ENCODE results near the gene FAM180A.
"Not testable (repeated sequence)": the region's sequence is repeated elsewhere in the genome, so short reads cannot be mapped to it uniquely, and the experiment has no call there.

The FAM180A gene

DNA sequence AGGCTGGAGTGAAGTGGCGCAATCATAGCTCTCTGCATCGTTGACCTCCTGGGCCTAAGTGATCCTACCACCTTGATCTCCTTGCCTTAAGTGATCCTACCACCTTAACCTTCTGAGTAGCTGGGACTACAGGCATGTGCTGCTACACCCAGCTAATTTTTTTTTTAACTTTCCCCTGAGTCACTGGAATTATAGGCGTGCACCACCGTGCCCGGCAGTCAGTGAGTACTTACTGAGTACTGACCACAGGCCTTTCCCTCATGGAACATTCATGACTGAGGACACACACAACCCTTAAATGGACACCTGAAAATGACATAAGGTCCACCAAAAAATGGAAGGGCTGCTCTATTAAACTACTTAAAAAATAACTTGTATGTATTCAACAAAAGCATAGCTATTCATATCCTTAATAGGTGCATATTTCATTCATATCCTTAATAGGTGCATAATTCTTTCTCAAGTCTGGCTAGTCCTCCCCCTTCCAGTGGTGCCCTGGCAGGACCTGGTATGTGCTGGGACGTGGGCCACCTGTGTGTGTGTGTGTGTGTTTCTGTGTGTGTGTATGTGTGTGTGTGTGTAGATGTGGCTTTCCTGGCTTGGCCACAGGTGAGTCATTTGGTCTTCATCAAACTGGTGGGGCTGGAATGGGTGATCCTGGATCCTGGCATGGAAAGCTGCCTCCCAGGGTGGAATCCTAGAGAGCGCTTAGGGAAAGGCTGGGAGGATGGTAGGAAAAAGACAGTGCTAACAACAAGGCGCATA is 3.5 kb downstream of the FAM180A start:
- no peak for DNase-seq (ENCODE audit: extremely low read depth, low read depth)
- no peak overlapping the region for H3K4me3 ChIP-seq (replicated peaks; ENCODE audit: low read depth, low read length)
- TF ChIP-seq, protein P1, sequence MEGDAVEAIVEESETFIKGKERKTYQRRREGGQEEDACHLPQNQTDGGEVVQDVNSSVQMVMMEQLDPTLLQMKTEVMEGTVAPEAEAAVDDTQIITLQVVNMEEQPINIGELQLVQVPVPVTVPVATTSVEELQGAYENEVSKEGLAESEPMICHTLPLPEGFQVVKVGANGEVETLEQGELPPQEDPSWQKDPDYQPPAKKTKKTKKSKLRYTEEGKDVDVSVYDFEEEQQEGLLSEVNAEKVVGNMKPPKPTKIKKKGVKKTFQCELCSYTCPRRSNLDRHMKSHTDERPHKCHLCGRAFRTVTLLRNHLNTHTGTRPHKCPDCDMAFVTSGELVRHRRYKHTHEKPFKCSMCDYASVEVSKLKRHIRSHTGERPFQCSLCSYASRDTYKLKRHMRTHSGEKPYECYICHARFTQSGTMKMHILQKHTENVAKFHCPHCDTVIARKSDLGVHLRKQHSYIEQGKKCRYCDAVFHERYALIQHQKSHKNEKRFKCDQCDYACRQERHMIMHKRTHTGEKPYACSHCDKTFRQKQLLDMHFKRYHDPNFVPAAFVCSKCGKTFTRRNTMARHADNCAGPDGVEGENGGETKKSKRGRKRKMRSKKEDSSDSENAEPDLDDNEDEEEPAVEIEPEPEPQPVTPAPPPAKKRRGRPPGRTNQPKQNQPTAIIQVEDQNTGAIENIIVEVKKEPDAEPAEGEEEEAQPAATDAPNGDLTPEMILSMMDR (IDR thresholded peaks at IDR 0.05; ENCODE audit: low read depth, low read length, missing control alignments), result no peak

DNA sequence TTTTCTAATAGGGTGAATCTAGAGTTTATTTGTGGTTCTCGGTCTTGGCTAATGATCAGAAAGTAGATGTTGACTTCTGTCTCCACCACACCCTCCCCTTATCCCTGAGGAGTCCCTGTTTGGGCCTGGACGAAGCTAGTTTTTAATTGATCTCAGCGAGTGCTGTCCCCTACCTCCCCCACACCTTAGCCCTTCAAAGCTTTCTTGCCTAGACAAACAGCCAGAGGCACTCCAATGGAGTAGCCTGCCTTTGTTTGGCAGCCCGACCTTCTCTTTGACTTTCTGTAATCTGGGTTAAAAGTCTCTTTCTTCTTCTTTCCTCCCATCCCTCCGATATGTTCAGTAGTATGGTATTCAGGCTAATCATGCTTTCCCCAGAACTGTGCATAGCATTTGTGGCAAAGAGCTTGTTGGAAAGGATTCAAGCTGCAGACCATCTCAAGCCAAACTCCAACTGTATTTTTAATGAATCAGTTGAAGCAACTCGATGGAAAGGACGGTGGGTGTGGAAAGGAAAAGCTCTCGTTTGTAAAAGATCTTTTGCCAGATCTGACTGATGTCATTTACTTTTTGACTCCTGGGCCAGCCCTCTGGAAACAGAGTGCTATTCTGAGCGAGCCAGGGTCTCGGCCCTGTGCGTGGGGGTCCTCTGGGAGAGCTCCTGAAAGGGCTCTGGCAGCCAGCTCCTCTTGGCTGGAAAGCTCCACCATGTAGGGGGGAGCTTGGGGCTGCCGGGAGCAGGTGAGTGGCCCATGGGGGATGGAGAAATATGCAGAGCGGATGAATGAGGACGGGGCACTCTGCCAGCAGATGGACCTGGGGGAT is 4.5 kb downstream of the FAM180A start:
- no peak for DNase-seq (ENCODE audit: extremely low read depth, low read depth)
- H3K4me3 ChIP-seq (replicated peaks; ENCODE audit: low read depth, low read length), result no peak overlapping the region
- TF ChIP-seq, protein P1 (IDR thresholded peaks at IDR 0.05; ENCODE audit: low read depth, low read length, missing control alignments), result no peak

DNA sequence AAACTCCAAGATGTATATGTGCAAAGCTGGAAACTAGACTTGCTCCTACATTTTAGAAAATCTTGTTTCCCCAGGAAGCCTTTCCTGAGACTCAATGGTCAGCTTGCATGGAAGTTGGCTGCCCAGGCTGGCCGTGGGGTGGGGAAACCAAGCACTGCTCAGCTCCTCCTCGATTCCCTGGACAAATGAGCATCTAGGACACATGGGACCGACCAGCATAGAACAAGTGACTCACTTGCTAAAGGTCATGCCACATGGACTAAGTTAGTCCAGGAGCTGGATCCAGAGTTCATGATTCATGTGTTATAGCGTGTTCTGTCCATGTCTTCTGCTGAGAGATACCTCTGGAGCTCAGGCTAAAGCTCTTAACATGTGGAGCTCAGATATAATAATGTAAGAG is 6.2 kb downstream of the FAM180A start:
- TF ChIP-seq, protein P1 (IDR thresholded peaks at IDR 0.05; ENCODE audit: low read depth, low read length, missing control alignments), result no peak
- DNase-seq (ENCODE audit: extremely low read depth, low read depth), result no peak
- H3K4me3 ChIP-seq (replicated peaks; ENCODE audit: low read depth, low read length), result no peak overlapping the region

DNA sequence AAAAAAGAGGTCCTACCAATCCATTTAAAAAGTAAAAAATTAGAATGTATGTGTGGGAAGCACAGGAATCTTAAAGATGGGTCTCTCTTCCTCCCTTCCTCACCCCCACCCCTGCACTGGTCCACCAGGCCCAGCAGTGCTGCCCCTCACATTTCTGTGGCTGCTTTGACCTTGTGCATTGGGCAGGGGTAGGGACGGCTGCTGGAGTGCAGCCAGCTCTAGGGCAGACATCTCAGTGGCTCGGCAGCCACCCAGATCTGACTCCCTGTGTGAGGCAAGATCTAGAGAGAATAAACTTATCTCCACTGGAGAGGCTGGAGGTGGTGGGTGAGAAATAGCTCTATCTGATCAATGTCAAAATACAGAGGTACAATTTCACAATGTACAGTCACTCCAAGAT is 6.7 kb downstream of the FAM180A start:
- H3K4me3 ChIP-seq (replicated peaks; ENCODE audit: low read depth, low read length), result no peak overlapping the region
- TF ChIP-seq, protein P1 (IDR thresholded peaks at IDR 0.05; ENCODE audit: low read depth, low read length, missing control alignments), result no peak
- no peak for DNase-seq (ENCODE audit: extremely low read depth, low read depth)

DNA sequence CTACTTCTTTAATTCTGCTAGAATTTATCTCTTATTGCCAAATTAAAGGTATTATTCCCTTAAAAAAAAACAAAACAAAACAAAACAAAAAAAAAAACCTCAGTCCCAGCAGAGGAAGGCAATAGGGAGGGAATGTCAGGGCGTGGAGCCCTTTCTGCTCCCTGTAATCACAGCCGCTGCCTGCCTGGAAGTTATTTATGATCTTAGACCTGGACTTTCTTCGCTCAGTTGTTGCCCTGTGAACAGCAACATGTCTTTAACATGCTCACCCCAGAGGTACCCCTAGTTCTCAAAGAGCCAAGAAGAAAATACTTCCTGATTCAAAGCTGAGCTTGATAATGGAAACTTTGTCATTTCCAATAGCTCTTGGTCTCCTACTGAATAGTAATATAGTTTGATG is 7.7 kb downstream of the FAM180A start:
- TF ChIP-seq, protein P1 (IDR thresholded peaks at IDR 0.05; ENCODE audit: low read depth, low read length, missing control alignments), result no peak
- no peak for DNase-seq (ENCODE audit: extremely low read depth, low read depth)
- H3K4me3 ChIP-seq (replicated peaks; ENCODE audit: low read depth, low read length), result no peak overlapping the region

DNA sequence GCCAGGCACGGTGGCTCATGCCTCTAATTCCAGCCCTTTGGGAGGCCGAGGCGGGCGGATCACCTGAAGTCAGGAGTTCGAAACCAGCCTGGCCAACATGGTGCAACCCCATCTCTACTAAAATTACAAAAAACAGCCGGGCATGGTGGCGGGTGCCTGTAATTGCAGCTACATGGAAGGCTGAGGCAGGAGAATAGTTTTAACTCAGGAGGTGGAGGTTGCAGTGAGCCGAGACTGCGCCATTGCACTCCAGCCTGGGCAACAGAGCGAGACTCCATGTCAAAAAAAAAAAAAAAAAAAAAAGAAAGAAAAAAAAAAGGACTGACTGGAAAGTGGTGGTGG is 11.3 kb downstream of the FAM180A start:
- DNase-seq (ENCODE audit: extremely low read depth, low read depth); H3K4me3 ChIP-seq (replicated peaks; ENCODE audit: low read depth, low read length): not testable (repeated sequence)

DNA sequence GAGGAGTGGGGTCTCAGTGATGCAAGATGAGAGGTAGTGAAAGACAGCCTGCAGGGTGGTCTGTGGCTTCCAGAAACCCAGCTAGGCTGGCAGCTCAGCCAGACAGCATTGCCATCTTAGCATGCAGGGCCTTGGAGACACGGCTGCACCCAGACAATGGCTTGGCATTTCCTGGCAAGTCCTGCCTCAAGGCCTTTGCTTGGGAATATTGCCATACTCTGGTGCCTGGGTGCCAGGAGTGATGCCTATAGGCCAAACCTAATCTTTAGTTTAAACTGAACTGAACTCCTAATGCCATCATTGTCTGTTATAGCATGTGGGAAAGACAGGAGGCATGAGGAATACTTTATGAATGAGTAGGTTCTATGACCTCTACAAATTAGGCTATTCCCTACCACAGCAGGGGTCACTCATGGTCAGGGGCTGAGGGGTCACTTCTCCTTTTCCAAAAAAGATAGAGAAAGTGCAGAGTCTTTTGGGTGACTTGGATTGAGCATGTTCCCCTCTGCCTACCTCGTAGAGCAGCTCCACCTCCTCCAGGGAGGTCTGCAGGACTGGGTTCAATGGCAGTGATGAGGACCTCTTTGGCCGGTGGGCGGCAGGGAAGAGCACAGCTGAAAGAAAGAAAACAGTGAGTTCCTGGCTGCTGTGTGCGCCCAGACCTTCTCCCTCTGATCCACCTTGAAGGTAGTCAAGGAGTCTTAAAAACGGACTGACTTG is 11.9 kb downstream of the FAM180A start:
- DNase-seq (ENCODE audit: extremely low read depth, low read depth), result no peak
- no peak overlapping the region for H3K4me3 ChIP-seq (replicated peaks; ENCODE audit: low read depth, low read length)
- TF ChIP-seq, protein P1 (IDR thresholded peaks at IDR 0.05; ENCODE audit: low read depth, low read length, missing control alignments), result no peak

Measured in HFF-Myc (cell line).